Activated T-cell treated with anti-CD3 and anti-CD28 coated beads, Interleukin-2, amount 50 U/mL, for 48 hours (primary cell): ENCODE measurements around the gene HMGCS1.
"Not testable (repeated sequence)": the region's sequence is repeated elsewhere in the genome, so short reads cannot be mapped to it uniquely, and the experiment has no call there.

Experiments used
- DNase-seq, 2 experiments: peaks; one replicate each; pipeline ENCODE4 v3.0.0-alpha.2; 2020

HMGCS1 gene

DNA sequence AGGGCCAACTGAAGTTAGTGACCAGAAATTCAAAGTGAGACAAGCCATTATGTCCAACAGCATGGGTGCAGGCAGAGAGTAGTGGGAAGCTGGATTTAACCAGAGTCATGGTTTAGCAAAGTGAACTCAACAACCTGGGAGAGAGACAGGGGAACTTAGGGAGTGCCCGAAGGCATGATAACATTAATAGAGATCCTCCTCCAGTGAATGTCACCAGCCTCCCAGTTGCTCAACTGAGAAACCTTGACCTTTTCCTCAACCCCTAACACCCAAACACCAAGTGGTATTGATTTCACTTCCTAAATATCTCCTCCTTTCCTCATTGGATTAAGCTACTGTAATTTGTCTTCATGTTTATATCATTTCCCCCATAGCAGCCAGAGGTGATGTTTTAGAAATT is 42.6 kb downstream of the HMGCS1 start:
- DNase-seq = no peak

DNA sequence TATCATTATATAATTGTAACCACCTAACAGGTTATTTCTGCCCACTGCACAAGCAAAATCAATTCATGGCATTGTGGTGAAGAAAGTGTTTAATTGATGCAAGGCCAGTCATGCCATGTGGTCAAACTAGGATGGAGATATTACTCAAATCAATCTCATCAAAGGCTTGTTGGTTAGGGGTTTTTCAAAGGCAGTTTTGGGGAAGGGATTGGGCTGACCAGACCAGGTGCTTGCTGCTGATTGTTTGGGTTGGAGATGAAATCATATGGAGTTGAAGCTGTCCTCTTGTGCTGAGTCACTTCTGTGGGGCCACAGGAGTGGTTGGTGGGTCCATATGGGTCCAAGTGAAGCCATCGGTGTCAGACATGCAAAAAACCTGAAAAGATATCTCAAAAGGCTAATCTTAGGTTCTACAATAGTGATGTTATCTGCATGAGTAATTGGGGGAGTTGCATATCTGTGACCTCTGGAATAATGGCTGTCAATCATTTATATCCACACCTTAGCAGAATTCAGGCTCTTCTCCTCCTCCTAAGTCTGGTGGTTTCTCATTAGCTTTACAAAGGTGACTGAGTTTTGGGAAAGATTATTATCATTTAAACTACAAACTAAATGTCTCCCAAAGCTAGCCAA is 44.9 kb downstream of the HMGCS1 start:
- no peak for DNase-seq

DNA sequence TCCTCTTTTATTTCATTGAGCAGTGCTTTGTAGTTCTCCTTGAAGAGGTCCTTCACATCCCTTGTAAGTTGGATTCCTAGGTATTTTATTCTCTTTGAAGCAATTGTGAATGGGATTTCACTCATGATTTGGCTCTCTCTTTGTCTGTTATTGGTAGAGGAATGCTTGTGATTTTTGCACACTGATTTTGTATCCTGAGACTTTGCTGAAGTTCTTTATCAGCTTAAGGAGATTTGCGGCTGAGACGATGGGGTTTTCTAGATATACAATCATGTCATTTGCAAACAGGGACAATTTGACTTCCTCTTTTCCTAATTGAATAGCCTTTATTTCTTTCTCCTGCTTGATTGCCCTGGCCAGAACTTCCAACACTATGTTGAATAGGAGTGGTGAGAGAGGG is 50.9 kb downstream of the HMGCS1 start:
- not testable (repeated sequence) for DNase-seq

DNA sequence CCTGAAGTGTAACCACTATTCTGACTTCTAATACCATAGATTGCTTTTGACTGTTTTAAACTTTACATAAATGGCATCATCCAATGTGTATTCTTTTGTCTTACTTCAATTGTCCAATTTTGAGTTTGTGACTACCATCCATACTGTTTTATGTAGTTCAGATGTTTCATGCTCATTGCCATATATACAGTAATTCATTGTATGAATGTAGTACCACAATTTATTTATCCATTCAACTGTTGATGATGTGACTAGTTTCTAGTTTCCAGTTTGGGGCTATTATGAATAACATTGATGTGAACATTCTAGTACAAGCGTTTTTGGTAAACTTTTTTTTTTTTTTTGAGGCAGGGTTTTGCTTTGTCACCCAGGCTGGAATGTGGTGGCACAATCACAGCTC is 55.1 kb downstream of the HMGCS1 start:
- no peak for DNase-seq

DNA sequence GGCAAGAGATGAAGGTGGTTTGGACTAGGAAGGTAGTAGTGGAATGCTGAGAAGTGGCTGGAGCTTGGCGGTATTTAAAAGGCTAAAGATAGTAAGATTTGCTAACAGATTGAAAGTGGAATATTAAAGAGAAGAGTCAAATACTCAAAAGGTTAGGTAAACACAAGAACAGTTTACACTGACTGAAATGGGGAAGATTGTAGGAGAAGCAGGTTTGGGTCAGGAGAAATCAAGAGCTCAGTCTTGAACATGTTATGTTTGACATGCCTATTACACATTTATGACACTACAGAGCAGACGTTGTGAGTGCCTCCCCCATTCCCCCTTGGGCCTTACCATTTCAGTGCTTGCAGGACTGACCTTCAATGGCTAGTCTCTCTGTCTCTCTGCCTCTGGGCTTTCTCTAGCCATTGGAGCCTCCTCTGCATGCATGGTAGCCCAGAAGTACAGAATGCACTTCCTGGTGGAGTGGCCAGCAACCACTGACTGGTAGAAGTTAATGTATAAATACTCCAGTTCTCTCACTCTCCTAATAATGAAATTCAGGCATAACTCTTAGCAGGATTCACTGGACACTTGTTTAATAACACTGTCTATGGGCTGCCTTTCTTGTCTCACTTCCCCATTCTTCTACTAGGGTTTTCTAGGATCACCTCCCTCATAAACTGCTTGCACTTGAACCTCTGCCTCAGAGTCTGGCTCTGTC is 56.8 kb downstream of the HMGCS1 start:
- no peak for DNase-seq

DNA sequence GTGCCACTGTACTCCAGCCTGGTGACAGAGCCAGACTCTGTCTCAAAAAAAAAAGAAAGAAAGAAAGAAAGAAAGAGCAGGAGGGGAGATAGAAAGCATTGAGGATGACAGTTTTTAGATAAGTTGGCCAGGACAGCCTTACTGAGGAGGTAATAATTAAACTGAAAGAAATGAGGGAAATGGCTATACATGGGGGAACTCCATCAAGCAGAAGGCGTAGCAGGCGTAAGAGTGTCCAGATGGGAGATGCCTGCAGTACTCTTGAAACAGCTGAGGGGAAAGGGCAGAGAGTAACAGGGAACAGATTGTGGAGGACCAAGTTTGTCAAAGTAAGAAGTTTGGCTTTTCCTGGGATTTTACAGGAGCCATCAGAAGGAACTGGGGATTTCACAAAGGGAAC is 57.5 kb downstream of the HMGCS1 start:
- DNase-seq = no peak

DNA sequence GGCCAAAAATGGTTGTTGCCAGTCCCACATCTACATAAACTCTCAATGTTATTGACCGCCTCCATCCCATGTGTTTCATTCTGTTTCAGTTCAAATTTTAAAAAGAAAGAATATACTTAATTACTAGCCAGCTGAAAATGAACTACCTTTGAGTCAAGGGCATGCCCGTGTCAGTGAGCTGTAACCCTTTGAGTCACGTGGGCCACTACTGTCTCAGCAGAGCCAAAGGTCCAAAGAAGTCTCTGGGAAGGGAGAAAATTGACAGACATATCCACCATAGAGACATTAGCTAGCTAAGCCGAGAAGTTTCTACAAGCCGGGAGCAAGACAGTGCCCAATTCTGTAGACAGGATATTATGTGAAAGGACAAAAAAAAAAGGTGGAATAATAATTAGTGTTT is 61.5 kb downstream of the HMGCS1 start:
- no peak for DNase-seq

DNA sequence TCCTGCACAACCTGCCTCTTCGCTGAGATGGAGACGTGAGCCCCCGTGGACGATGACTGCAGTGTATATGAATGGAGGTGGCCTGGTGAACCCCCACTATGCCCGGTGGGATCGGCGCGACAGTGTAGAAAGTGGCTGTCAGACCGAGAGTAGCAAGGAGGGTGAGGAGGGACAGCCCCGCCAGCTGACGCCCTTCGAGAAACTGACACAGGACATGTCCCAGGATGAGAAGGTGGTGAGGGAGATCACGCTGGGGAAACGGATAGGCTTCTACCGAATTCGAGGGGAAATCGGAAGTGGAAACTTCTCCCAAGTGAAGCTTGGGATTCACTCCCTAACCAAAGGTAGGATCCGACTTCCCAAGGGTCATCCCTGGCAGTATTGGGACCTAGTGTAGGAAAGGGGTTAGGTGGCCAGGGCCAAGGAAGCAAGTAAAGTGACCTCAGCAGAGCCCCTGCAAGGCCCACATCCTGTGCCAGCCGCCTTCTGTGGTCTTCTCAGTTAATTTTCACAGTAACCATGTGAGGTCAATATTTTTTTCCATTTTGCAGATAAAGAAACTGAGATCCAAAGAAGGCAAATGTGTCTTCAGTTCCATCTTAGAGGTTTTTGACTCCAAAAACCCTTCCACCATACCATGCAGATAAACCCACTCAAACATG is 67.4 kb downstream of the HMGCS1 start:
- DNase-seq = no peak

DNA sequence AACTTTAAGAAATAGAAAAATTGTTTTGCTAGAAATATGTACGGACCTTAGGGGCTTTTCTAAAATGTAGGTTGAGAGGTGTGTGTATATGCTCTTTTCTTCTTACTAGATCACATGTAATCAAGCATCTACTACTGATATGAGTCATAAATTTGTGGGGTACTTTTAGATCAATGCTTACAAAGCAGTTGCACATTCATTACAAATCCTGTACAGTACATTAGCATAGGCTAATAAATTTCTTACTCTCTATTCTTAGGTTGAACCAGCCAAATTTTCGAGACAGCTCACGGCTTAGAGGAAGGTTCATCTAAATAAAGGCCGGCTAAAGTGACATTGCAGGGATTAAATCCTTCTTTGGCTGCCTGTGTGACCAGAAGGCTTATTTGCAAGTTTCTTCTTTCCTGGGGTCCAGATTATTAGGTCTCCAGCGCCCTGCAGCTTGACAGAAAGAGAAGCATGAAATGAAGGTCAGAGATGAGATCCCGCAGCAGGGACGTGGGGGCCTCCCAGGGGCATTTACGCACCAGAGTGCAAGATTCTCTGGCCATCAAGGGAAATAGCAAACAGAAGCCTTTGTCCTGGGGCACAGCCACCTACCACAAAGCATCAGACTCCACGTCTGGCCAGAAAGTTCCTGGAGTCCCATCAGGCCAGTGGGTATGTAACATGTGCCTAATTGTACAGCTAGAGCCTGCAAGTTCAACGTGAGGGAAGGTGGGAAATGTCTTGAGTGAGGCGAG is 68.2 kb downstream of the HMGCS1 start:
- DNase-seq = no peak

DNA sequence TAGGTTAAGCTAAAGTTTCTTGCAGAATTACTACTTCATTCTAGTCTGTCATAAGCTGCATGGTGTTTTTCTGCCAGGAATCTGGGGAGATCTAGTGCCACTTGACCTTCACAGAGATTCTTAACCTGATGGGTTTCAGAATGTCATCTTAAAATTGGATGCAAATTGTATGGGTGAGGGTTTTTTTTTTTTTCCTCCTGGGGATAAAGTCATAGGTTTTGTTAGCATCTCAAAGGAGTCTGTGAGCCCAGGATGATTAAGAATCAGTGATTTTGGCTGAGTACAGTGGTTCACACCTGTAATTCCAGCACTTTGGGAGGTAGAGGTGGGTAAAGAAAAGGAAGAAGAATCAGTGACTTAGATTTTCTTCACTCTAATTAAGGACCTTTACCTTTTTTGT is 69.9 kb downstream of the HMGCS1 start:
- no peak for DNase-seq

DNA sequence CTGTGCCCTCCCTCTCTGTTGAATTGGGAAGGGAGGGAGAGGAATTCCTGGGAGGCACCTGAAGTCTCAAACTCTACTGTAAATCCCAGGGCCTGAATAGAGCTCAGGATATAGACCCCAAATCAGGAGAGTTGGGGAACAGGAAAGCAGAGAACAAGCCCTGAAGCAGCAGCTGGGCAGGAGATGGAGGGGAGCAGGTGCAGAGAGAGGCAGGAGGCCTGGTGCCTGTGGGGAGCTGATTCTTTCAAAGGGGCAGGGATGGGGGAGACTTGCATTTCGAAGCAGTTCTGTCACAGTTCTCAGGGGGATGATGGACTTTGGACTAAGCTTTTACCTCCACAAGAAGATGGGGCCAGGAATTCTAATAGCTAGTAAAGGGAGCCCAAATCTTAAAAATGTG is 71.0 kb downstream of the HMGCS1 start:
- DNase-seq = no peak
